ENCODE measurements around the gene EPHA2.

GRCh38 chr1:16131636-16132324 lies 24.1 kb downstream of the EPHA2 start:
- TF ChIP-seq EZH2 (IDR thresholded peaks at IDR 0.05; ENCODE audit: borderline replicate concordance, low read depth, low read length, poor library complexity, severe bottlenecking): no peak
- TF ChIP-seq, protein P1, sequence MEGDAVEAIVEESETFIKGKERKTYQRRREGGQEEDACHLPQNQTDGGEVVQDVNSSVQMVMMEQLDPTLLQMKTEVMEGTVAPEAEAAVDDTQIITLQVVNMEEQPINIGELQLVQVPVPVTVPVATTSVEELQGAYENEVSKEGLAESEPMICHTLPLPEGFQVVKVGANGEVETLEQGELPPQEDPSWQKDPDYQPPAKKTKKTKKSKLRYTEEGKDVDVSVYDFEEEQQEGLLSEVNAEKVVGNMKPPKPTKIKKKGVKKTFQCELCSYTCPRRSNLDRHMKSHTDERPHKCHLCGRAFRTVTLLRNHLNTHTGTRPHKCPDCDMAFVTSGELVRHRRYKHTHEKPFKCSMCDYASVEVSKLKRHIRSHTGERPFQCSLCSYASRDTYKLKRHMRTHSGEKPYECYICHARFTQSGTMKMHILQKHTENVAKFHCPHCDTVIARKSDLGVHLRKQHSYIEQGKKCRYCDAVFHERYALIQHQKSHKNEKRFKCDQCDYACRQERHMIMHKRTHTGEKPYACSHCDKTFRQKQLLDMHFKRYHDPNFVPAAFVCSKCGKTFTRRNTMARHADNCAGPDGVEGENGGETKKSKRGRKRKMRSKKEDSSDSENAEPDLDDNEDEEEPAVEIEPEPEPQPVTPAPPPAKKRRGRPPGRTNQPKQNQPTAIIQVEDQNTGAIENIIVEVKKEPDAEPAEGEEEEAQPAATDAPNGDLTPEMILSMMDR (conservative IDR thresholded peaks at IDR 0.05; ENCODE audit: low read depth, low read length): no peak
